Measurements from ENCODE around the gene MOGAT3. TPM values are rescaled to one million over a fixed set of nuclear protein-coding genes. Genes with fewer than 3 reads are reported as not detected.
A peak's percentile ranks its signal among the peaks of the same experiment; 100 is the strongest.

Gene MOGAT3
- total RNA-seq, 1 experiment from 2014 or later = 0.81 TPM

DNA sequence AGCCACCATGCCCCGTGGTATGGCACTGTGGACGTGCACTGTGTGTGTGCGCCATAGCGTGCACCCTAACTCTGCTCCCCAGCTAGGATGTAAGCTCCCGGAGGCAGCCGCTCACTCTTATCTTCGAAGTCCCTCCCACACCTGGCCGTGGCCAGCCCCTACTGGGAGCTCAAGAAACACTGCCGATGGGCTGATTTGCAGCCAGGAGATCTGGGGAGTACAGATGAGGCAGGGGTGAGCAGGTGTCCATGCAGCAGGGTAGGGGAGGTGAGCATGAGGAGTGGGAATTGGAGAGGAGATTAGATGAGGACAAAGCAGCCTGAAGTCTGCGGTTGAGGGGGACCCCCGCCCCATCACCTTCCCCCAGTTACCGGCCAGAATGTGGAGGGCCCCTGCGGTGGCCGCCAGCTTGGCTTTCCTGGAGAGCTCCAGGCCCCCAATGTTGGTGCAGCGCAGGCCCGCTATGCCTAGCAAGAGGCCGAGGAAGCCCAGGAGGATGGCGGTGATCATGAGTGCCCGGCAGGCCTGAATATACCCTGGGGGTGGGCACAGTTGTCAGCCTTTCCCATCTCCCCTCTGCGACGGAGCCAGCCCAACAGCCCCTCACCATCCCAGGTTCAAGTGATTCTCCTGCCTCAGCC, 33.2 kb upstream of the MOGAT3 start:
- ChIA-PET POLR2A (interaction anchor here (0.5 to 1.9 kb wide), 4 partner anchors 11 to 348 kb away, joined by 3 to 13 read pairs (median 3); partner anchors contain the start of genes FIS1, PLOD3 and ZNHIT1), CTCF (interaction anchor here (0.5 to 8.0 kb wide), 12 partner anchors 10 to 216 kb away, joined by 3 to 80 read pairs (median 4); partner anchors contain the start of genes FIS1, PLOD3 and ZNHIT1)
- Mint-ChIP-seq H3K4me1 (peaks cover 34% of the 10 kb centered on the region), H3K9me3 (no peaks in the 10 kb centered on the region), H3K27ac (peak overlapping the region; percentile 89; the same call in 1 of the 2 replicates), H3K36me3 (no peaks in the 10 kb centered on the region), H3K4me3 (no peak overlapping the region), H3K27me3 (ENCODE audit: low read depth) (no peaks in the 10 kb centered on the region)
- TF ChIP-seq, protein P1, sequence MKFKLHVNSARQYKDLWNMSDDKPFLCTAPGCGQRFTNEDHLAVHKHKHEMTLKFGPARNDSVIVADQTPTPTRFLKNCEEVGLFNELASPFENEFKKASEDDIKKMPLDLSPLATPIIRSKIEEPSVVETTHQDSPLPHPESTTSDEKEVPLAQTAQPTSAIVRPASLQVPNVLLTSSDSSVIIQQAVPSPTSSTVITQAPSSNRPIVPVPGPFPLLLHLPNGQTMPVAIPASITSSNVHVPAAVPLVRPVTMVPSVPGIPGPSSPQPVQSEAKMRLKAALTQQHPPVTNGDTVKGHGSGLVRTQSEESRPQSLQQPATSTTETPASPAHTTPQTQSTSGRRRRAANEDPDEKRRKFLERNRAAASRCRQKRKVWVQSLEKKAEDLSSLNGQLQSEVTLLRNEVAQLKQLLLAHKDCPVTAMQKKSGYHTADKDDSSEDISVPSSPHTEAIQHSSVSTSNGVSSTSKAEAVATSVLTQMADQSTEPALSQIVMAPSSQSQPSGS (CRISPR knock-in tag; IDR thresholded peaks at IDR 0.05; ENCODE audit: borderline replicate concordance, low read depth) = no peak
- TF ChIP-seq, protein P2, sequence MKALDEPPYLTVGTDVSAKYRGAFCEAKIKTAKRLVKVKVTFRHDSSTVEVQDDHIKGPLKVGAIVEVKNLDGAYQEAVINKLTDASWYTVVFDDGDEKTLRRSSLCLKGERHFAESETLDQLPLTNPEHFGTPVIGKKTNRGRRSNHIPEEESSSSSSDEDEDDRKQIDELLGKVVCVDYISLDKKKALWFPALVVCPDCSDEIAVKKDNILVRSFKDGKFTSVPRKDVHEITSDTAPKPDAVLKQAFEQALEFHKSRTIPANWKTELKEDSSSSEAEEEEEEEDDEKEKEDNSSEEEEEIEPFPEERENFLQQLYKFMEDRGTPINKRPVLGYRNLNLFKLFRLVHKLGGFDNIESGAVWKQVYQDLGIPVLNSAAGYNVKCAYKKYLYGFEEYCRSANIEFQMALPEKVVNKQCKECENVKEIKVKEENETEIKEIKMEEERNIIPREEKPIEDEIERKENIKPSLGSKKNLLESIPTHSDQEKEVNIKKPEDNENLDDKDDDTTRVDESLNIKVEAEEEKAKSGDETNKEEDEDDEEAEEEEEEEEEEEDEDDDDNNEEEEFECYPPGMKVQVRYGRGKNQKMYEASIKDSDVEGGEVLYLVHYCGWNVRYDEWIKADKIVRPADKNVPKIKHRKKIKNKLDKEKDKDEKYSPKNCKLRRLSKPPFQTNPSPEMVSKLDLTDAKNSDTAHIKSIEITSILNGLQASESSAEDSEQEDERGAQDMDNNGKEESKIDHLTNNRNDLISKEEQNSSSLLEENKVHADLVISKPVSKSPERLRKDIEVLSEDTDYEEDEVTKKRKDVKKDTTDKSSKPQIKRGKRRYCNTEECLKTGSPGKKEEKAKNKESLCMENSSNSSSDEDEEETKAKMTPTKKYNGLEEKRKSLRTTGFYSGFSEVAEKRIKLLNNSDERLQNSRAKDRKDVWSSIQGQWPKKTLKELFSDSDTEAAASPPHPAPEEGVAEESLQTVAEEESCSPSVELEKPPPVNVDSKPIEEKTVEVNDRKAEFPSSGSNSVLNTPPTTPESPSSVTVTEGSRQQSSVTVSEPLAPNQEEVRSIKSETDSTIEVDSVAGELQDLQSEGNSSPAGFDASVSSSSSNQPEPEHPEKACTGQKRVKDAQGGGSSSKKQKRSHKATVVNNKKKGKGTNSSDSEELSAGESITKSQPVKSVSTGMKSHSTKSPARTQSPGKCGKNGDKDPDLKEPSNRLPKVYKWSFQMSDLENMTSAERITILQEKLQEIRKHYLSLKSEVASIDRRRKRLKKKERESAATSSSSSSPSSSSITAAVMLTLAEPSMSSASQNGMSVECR (CRISPR knock-in tag; IDR thresholded peaks at IDR 0.05; ENCODE audit: borderline replicate concordance) = no peak
- no peak for TF ChIP-seq ZNF121 (CRISPR knock-in tag; IDR thresholded peaks at IDR 0.05)
- TF ChIP-seq, protein P3, sequence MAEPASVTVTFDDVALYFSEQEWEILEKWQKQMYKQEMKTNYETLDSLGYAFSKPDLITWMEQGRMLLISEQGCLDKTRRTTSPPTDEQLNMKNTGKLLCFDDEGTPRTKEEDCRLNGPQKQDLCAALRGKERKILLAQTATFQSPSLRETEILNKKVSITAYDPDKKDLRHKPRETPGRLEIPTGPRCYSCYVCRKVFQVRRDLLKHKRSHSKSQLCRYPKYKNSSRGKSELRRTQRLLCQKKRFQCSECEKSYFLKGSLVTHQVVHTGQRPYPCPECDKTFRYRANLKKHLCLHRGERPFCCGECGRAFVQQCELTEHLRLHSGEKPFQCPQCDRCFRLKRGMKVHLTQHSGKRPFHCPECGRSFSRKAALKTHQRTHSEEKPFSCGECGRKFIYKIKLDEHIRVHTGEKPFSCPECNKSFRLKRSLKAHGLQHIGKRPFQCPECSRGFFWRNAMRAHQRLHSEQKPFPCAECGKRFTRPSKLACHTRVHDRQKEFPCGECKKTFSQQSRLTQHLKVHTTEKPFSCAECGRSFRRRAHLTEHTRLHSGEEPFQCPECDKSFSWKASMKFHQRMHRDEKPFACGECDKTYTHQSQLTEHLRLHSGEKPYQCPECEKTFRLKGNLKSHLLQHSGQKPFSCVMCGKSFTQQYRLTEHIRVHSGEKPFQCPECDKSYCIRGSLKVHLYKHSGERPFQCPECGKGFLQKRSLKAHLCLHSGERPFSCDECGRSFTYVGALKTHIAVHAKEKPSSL (CRISPR knock-in tag; conservative IDR thresholded peaks at IDR 0.05) = no peak
- TF ChIP-seq ELF4 (CRISPR knock-in tag; IDR thresholded peaks at IDR 0.05; ENCODE audit: low read depth) = no peak
- no peak for TF ChIP-seq ZNF138 (CRISPR knock-in tag; conservative IDR thresholded peaks at IDR 0.05)
- TF ChIP-seq SMAD4 (CRISPR knock-in tag; IDR thresholded peaks at IDR 0.05) = no peak
- no peak for TF ChIP-seq ZNF317 (CRISPR knock-in tag; IDR thresholded peaks at IDR 0.05; ENCODE audit: borderline replicate concordance, low read depth)
- TF ChIP-seq EMX1 (CRISPR knock-in tag; IDR thresholded peaks at IDR 0.05) = no peak
- no peak for TF ChIP-seq ZNF416 (CRISPR knock-in tag; IDR thresholded peaks at IDR 0.05)
- TF ChIP-seq, protein P4, sequence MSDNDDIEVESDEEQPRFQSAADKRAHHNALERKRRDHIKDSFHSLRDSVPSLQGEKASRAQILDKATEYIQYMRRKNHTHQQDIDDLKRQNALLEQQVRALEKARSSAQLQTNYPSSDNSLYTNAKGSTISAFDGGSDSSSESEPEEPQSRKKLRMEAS (CRISPR knock-in tag; IDR thresholded peaks at IDR 0.05) = no peak
- TF ChIP-seq CREM (CRISPR knock-in tag; IDR thresholded peaks at IDR 0.05) = no peak
- no peak for TF ChIP-seq ZBTB21 (CRISPR knock-in tag; IDR thresholded peaks at IDR 0.05; ENCODE audit: borderline replicate concordance)
- no peak for TF ChIP-seq ZNF671 (CRISPR knock-in tag; IDR thresholded peaks at IDR 0.05)
- TF ChIP-seq, protein P5, sequence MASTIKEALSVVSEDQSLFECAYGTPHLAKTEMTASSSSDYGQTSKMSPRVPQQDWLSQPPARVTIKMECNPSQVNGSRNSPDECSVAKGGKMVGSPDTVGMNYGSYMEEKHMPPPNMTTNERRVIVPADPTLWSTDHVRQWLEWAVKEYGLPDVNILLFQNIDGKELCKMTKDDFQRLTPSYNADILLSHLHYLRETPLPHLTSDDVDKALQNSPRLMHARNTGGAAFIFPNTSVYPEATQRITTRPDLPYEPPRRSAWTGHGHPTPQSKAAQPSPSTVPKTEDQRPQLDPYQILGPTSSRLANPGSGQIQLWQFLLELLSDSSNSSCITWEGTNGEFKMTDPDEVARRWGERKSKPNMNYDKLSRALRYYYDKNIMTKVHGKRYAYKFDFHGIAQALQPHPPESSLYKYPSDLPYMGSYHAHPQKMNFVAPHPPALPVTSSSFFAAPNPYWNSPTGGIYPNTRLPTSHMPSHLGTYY (CRISPR knock-in tag; IDR thresholded peaks at IDR 0.05) = no peak
- TF ChIP-seq, protein P6, sequence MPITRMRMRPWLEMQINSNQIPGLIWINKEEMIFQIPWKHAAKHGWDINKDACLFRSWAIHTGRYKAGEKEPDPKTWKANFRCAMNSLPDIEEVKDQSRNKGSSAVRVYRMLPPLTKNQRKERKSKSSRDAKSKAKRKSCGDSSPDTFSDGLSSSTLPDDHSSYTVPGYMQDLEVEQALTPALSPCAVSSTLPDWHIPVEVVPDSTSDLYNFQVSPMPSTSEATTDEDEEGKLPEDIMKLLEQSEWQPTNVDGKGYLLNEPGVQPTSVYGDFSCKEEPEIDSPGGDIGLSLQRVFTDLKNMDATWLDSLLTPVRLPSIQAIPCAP (CRISPR knock-in tag; IDR thresholded peaks at IDR 0.05) = no peak
- TF ChIP-seq, protein P7, sequence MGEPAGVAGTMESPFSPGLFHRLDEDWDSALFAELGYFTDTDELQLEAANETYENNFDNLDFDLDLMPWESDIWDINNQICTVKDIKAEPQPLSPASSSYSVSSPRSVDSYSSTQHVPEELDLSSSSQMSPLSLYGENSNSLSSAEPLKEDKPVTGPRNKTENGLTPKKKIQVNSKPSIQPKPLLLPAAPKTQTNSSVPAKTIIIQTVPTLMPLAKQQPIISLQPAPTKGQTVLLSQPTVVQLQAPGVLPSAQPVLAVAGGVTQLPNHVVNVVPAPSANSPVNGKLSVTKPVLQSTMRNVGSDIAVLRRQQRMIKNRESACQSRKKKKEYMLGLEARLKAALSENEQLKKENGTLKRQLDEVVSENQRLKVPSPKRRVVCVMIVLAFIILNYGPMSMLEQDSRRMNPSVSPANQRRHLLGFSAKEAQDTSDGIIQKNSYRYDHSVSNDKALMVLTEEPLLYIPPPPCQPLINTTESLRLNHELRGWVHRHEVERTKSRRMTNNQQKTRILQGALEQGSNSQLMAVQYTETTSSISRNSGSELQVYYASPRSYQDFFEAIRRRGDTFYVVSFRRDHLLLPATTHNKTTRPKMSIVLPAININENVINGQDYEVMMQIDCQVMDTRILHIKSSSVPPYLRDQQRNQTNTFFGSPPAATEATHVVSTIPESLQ (CRISPR knock-in tag; IDR thresholded peaks at IDR 0.05) = no peak
- TF ChIP-seq MXD4 (CRISPR knock-in tag; IDR thresholded peaks at IDR 0.05; ENCODE audit: borderline replicate concordance) = no peak
- no peak for TF ChIP-seq NR3C1 (CRISPR knock-in tag; conservative IDR thresholded peaks at IDR 0.05; ENCODE audit: low read depth)
- no peak for ATAC-seq
- no peak for DNase-seq (ENCODE audit: low spot score)
